ENCODE data around the gene OR52I1. TPM values are rescaled to one million over a fixed set of nuclear protein-coding genes. Genes with fewer than 3 reads are reported as not detected.
A peak's percentile ranks its signal among the peaks of the same experiment; 100 is the strongest.

Gene OR52I1
- polyA plus RNA-seq (ENCODE audit: insufficient read length): not detected
- long read RNA-seq, donor 1: 0 reads
- long read RNA-seq, donor 2: 0 reads
- long read RNA-seq, donor 3: 0 reads
- long read RNA-seq, donor 4: 0 reads
- long read RNA-seq, donor 5: 0 reads
- long read RNA-seq, donor 6: 0 reads
- long read RNA-seq, donor 7: 0 reads
- long read RNA-seq, donor 8: 0 reads

- DNase-seq: no peak
Measured at GRCh38 chr11:4593739-4594138, at the start of gene OR52I1. TSS of gene OR52I1 (plus strand) at chr11:4594039. CDS start at chr11:4594039, 0 bp downstream.

- no peak for DNase-seq
Measured at GRCh38 chr11:4544891-4545290, 48.9 kb upstream of the OR52I1 start, which contains the start of gene OR52M1. TSS of gene OR52M1 (plus strand) at chr11:4545191. CDS start at chr11:4545191, 0 bp downstream.

GRCh38 chr11:4546878-4547277 lies 47.0 kb upstream of the OR52I1 start:
- no peak for DNase-seq

- DNase-seq: no peak
Measured at GRCh38 chr11:4547416-4547815, 46.4 kb upstream of the OR52I1 start.

GRCh38 chr11:4551346-4551979 lies 42.4 kb upstream of the OR52I1 start:
- DNase-seq: no peak

- DNase-seq: no peak
Measured at GRCh38 chr11:4559527-4560440, 34.1 kb upstream of the OR52I1 start.

GRCh38 chr11:4560467-4560866 lies 33.4 kb upstream of the OR52I1 start:
- DNase-seq: peak; percentile 32

- no peak for DNase-seq
Measured at GRCh38 chr11:4565371-4565770, 28.5 kb upstream of the OR52I1 start.

- DNase-seq: no peak
Measured at GRCh38 chr11:4569075-4569474, 24.8 kb upstream of the OR52I1 start.

- no peak for DNase-seq
Measured at GRCh38 chr11:4576880-4577279, 17.0 kb upstream of the OR52I1 start.

- DNase-seq: no peak
Measured at GRCh38 chr11:4577761-4578160, 16.1 kb upstream of the OR52I1 start.

GRCh38 chr11:4578624-4579023 lies 15.2 kb upstream of the OR52I1 start:
- DNase-seq: no peak

GRCh38 chr11:4580124-4580523 lies 13.7 kb upstream of the OR52I1 start:
- DNase-seq: no peak

GRCh38 chr11:4581443-4581842 lies 12.4 kb upstream of the OR52I1 start, which contains the start of gene OR52I2:
TSS of gene OR52I2 (plus strand) at chr11:4581743.
- DNase-seq: no peak

- DNase-seq: no peak
Measured at GRCh38 chr11:4589017-4589416, 4.8 kb upstream of the OR52I1 start.

GRCh38 chr11:4605057-4605456 lies 11.2 kb downstream of the OR52I1 start:
- no peak for DNase-seq

GRCh38 chr11:4606231-4607015 lies 12.6 kb downstream of the OR52I1 start:
- peak; percentile 3 for DNase-seq

- DNase-seq: peak; percentile 7
Measured at GRCh38 chr11:4607096-4607495, 13.3 kb downstream of the OR52I1 start.

GRCh38 chr11:4607781-4608666 lies 14.2 kb downstream of the OR52I1 start, which contains the start of gene TRIM68:
TSS of gene TRIM68 (minus strand) at chr11:4608231. CDS start at chr11:4605504, 2,727 bp downstream.
- DNase-seq: peak; percentile 93

- DNase-seq: no peak
Measured at GRCh38 chr11:4610258-4610935, 16.6 kb downstream of the OR52I1 start.

All from left kidney (tissue), 8 donors.